Activated CD4-positive, CD25-positive, alpha-beta regulatory T cell treated with anti-CD3 and anti-CD28 coated beads, Interleukin-2, amount 50 U/mL, for 24 hours (primary cell): ENCODE data around the gene HMGA1.
A peak's percentile ranks its signal among the peaks of the same experiment; 100 is the strongest.
"Not testable (repeated sequence)": the region's sequence is repeated elsewhere in the genome, so short reads cannot be mapped to it uniquely, and the experiment has no call there.

Experiments used
- ATAC-seq, 2 donors: fragments of 150-1000 bp; cut with Tn5 transposase; one replicate each; pipeline ENCODE4 v1.10.0; 2021; ENCODE audit warnings: mild to moderate bottlenecking in 1 of 2, moderate library complexity in 1 of 2

Gene HMGA1

GRCh38 chr6:34240329-34241248 is 3.9 kb downstream of the HMGA1 start:
- ATAC-seq = no peak

- ATAC-seq = no peak
Measured at GRCh38 chr6:34241351-34242215, 4.9 kb downstream of the HMGA1 start.

- no peak for ATAC-seq
Measured at GRCh38 chr6:34242252-34243130, 5.8 kb downstream of the HMGA1 start.

- no peak for ATAC-seq
Measured at GRCh38 chr6:34243131-34243771, 6.6 kb downstream of the HMGA1 start.

- peak; percentile 54 to 58 for ATAC-seq
Measured at GRCh38 chr6:34243901-34244884, 7.5 kb downstream of the HMGA1 start.

- ATAC-seq = not testable (repeated sequence)
Measured at GRCh38 chr6:34245032-34245760, 8.5 kb downstream of the HMGA1 start.

GRCh38 chr6:34245761-34246140 is 9.1 kb downstream of the HMGA1 start:
- not testable (repeated sequence) for ATAC-seq

- ATAC-seq = no peak
Measured at GRCh38 chr6:34246249-34246562, 9.5 kb downstream of the HMGA1 start.

GRCh38 chr6:34246563-34247391 is 10.1 kb downstream of the HMGA1 start:
- no peak for ATAC-seq

- no peak for ATAC-seq
Measured at GRCh38 chr6:34247481-34248197, 11.0 kb downstream of the HMGA1 start.

GRCh38 chr6:34248198-34248726 is 11.6 kb downstream of the HMGA1 start:
- no peak for ATAC-seq

GRCh38 chr6:34248727-34249468 is 12.2 kb downstream of the HMGA1 start, which contains the start of gene SMIM29:
Gene SMIM29, minus strand, starts transcription at chr6:34249006. Its CDS starts 1,215 bp downstream, at chr6:34247791.
- ATAC-seq = peak; percentile 82

- ATAC-seq = peak; percentile 26 to 34
Measured at GRCh38 chr6:34249469-34250261, 13.0 kb downstream of the HMGA1 start.

- not testable (repeated sequence) for ATAC-seq
Measured at GRCh38 chr6:34252395-34252794, 15.7 kb downstream of the HMGA1 start.

- ATAC-seq = no peak
Measured at GRCh38 chr6:34259529-34260069, 22.9 kb downstream of the HMGA1 start.

GRCh38 chr6:34260576-34261267 is 24.0 kb downstream of the HMGA1 start:
- ATAC-seq = no peak
